ENCODE results near the gene NEGR1. TPM values are rescaled to one million over a fixed set of nuclear protein-coding genes. Genes with fewer than 3 reads are reported as not detected.

NEGR1 gene
- total RNA-seq, 2 experiments from 2014 or later = not detected

GRCh38 chr1:71836904-71837303 is 445.4 kb downstream of the NEGR1 start:
- Mint-ChIP-seq H3K27ac (no peak overlapping the region), H3K9me3 (no peaks in the 10 kb centered on the region), H3K4me1 (ENCODE audit: low read depth) (no peaks in the 10 kb centered on the region), H3K36me3 (ENCODE audit: low read depth) (no peaks in the 10 kb centered on the region), H3K27me3 (no peaks in the 10 kb centered on the region), H3K4me3 (no peak overlapping the region)
- no peak for TF ChIP-seq CTCF (IDR thresholded peaks at IDR 0.05)
- no peak for DNase-seq
- intact Hi-C loops (cut with micrococcal nuclease) = no loop called here
- CTCF ChIA-PET = no interaction called here
- POLR2A ChIA-PET = no interaction called here
- no peak for ATAC-seq

- ChIA-PET POLR2A (no interaction called here), CTCF (no interaction called here)
- ATAC-seq (no peak), DNase-seq (no peak)
- H3K4me1 Mint-ChIP-seq (ENCODE audit: low read depth) = no peaks in the 10 kb centered on the region
- H3K27ac Mint-ChIP-seq = no peak overlapping the region
- no peaks in the 10 kb centered on the region for H3K9me3 Mint-ChIP-seq
- no peaks in the 10 kb centered on the region for H3K36me3 Mint-ChIP-seq (ENCODE audit: low read depth)
- H3K27me3 Mint-ChIP-seq = no peaks in the 10 kb centered on the region
- intact Hi-C loops (cut with micrococcal nuclease) = no loop called here
- H3K4me3 Mint-ChIP-seq = no peak overlapping the region
- no peak for TF ChIP-seq CTCF (IDR thresholded peaks at IDR 0.05)
Observed at GRCh38 chr1:71835442-71835813, 446.9 kb downstream of the NEGR1 start.

- CTCF ChIA-PET = no interaction called here
- POLR2A ChIA-PET = no interaction called here
- Mint-ChIP-seq H3K9me3 (no peaks in the 10 kb centered on the region), H3K27ac (no peak overlapping the region), H3K4me3 (no peak overlapping the region), H3K36me3 (ENCODE audit: low read depth) (no peaks in the 10 kb centered on the region), H3K4me1 (ENCODE audit: low read depth) (no peaks in the 10 kb centered on the region), H3K27me3 (no peaks in the 10 kb centered on the region)
- no peak for DNase-seq
- intact Hi-C loops (cut with micrococcal nuclease) = no loop called here
- ATAC-seq = no peak
- no peak for TF ChIP-seq CTCF (IDR thresholded peaks at IDR 0.05)
Observed at GRCh38 chr1:71834601-71835441, 447.5 kb downstream of the NEGR1 start.

- no peaks in the 10 kb centered on the region for H3K27me3 Mint-ChIP-seq
- no peaks in the 10 kb centered on the region for H3K4me1 Mint-ChIP-seq (ENCODE audit: low read depth)
- intact Hi-C loops (cut with micrococcal nuclease) = no loop called here
Observed at GRCh38 chr1:71831646-71832045, 450.7 kb downstream of the NEGR1 start.

More at GRCh38 chr1:71831646-71832045, 450.7 kb downstream of the NEGR1 start:
- no peaks in the 10 kb centered on the region for H3K9me3 Mint-ChIP-seq
- ChIA-PET CTCF (no interaction called here), POLR2A (no interaction called here)
- H3K4me3 Mint-ChIP-seq = no peak overlapping the region
- TF ChIP-seq CTCF (IDR thresholded peaks at IDR 0.05) = no peak
- no peak for DNase-seq
- H3K27ac Mint-ChIP-seq = no peak overlapping the region
- no peaks in the 10 kb centered on the region for H3K36me3 Mint-ChIP-seq (ENCODE audit: low read depth)
- no peak for ATAC-seq
